Right kidney (tissue), 1 donor: Measurements from ENCODE around the gene NOTUM.
"Not testable (repeated sequence)": the region's sequence is repeated elsewhere in the genome, so short reads cannot be mapped to it uniquely, and the experiment has no call there.

ENCODE experiments used
- DNase-seq: peaks from one replicate; pipeline ENCODE4 v3.0.0-alpha.2; 2016

Gene NOTUM

GRCh38 chr17:81924557-81925532 is 36.1 kb downstream of the NOTUM start:
- no peak for DNase-seq

GRCh38 chr17:81923302-81924260 is 37.4 kb downstream of the NOTUM start:
- no peak for DNase-seq

GRCh38 chr17:81922566-81923301 is 38.3 kb downstream of the NOTUM start:
- no peak for DNase-seq

GRCh38 chr17:81921996-81922565 is 38.9 kb downstream of the NOTUM start:
- no peak for DNase-seq

GRCh38 chr17:81921537-81921862 is 39.5 kb downstream of the NOTUM start:
- no peak for DNase-seq

GRCh38 chr17:81920612-81921536 is 40.1 kb downstream of the NOTUM start:
- no peak for DNase-seq

- DNase-seq = no peak
Measured at GRCh38 chr17:81918832-81919545, 42.0 kb downstream of the NOTUM start.

GRCh38 chr17:81918333-81918669 is 42.7 kb downstream of the NOTUM start:
- DNase-seq = not testable (repeated sequence)

GRCh38 chr17:81917565-81918332 is 43.2 kb downstream of the NOTUM start, which contains the start of gene SIRT7:
TSS of gene SIRT7 (minus strand) at chr17:81918176. CDS start at chr17:81918131, 45 bp downstream.
- peak; percentile 80 for DNase-seq

- DNase-seq = no peak
Measured at GRCh38 chr17:81916234-81917001, 44.6 kb downstream of the NOTUM start.

GRCh38 chr17:81915331-81915730 is 45.7 kb downstream of the NOTUM start:
- DNase-seq = no peak

- no peak for DNase-seq
Measured at GRCh38 chr17:81914103-81914850, 46.7 kb downstream of the NOTUM start.

- no peak for DNase-seq
Measured at GRCh38 chr17:81913394-81914102, 47.4 kb downstream of the NOTUM start.

GRCh38 chr17:81912441-81913309 is 48.3 kb downstream of the NOTUM start:
- no peak for DNase-seq

GRCh38 chr17:81911969-81912368 is 49.0 kb downstream of the NOTUM start:
- no peak for DNase-seq
